Measurements from ENCODE around the gene RNF227.

The RNF227 gene

DNA sequence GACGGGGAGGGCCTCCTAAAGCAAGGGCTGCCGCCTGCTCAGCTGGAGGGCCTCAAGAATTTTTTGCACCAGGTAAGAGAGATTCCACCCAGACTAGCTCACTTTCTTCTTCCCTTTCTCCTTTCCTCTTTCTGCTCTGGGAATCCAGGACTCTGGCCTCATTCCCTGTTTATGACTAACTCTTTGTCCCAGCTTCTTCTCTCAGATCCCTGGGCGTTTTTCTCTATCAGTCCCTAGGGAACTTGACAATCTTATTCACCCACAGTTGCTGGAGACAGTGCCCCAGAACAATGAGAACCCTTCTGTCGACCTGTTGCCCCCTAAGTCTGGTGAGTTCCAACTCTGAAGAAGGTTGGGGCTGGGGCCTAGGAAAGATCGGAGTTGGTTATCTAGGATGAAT is 31.6 kb upstream of the RNF227 start:
- FAIRE-seq, result no peak
- no peak for DNase-seq (ENCODE audit: insufficient read length, low spot score)
- TF ChIP-seq POLR2A (IDR thresholded peaks at IDR 0.05; ENCODE audit: low read depth, low read length) (no peak), POU2F2 (IDR thresholded peaks at IDR 0.05; ENCODE audit: low read depth, low read length) (no peak), SPI1 (IDR thresholded peaks at IDR 0.05; ENCODE audit: low read depth, low read length) (no peak)

DNA sequence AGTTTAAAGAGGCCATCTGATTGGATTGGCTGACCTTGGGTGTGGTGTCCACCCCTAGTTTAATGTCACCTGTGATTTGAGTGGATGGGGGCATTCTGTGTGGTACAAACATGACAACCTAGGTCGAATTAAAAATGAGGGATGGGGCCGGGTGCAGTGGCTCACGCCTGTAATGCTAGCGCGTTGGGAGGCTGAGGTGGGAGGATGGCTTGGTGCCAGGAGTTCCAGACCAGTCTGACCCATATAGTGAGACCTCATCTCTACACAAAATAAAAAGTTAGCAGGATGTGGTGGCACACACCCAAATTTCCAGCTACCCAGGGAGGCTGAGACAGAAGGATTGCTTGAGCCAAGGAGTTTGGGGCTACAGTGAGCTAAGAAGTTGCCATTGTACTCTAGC is 30.4 kb upstream of the RNF227 start:
- no peak for FAIRE-seq
- DNase-seq (ENCODE audit: insufficient read length, low spot score), result no peak
- TF ChIP-seq TAF1 (IDR thresholded peaks at IDR 0.05; ENCODE audit: low read depth, low read length), result no peak
- no peak for TF ChIP-seq PAX5 (IDR thresholded peaks at IDR 0.05; ENCODE audit: insufficient read depth, low read length, severe bottlenecking)
- TF ChIP-seq POLR2A (IDR thresholded peaks at IDR 0.05; ENCODE audit: low read depth, low read length), result no peak
- no peak for TF ChIP-seq POLR2AphosphoS5 (IDR thresholded peaks at IDR 0.05; ENCODE audit: low read depth, low read length)
- no peak for TF ChIP-seq POU2F2 (IDR thresholded peaks at IDR 0.05; ENCODE audit: low read depth, low read length)
- TF ChIP-seq SPI1 (IDR thresholded peaks at IDR 0.05; ENCODE audit: low read depth, low read length), result no peak

DNA sequence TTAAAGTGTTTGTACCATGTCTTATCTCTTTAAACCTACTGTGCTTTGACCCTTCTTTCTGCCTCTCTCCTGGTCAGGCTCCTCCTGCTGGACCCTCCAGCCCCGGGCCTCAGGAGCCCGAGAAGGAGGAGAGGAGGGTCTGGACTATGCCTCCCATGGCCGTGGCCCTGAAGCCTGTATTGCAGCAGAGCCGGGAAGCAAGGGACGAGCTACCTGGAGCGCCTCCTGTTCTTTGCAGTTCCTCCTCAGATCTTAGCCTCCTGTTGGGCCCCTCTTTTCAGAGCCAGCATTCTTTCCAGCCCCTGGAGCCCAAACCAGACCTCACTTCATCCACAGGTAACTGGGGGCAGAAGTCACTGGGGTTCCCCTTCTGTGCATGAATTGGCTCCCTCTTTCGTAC is 29.6 kb upstream of the RNF227 start:
- DNase-seq (ENCODE audit: insufficient read length, low spot score) (no peak), FAIRE-seq (no peak)
- TF ChIP-seq SPI1 (IDR thresholded peaks at IDR 0.05; ENCODE audit: low read depth, low read length) (no peak), POLR2AphosphoS5 (IDR thresholded peaks at IDR 0.05; ENCODE audit: low read depth, low read length) (no peak), POLR2A (IDR thresholded peaks at IDR 0.05; ENCODE audit: low read depth, low read length) (no peak), PAX5 (IDR thresholded peaks at IDR 0.05; ENCODE audit: insufficient read depth, low read length, severe bottlenecking) (no peak), TAF1 (IDR thresholded peaks at IDR 0.05; ENCODE audit: low read depth, low read length) (no peak), POU2F2 (IDR thresholded peaks at IDR 0.05; ENCODE audit: low read depth, low read length) (no peak)

DNA sequence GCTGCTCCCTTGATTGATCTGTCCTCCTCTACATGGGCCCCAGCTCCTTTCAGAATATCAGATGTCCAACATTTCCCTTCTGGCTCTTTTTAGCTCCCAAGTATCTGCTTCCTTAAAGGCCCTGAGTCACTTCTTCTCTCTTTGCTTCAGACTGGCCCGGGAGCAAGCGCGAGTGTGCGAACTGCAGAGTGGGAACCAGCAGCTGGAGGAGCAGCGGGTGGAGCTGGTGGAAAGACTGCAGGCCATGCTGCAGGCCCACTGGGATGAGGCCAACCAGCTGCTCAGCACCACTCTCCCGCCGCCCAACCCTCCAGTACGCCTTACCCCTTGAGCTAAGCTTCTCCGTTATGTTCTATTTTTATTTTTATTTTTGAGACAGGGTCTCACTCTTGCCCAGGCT is 28.2 kb upstream of the RNF227 start:
- FAIRE-seq (no peak), DNase-seq (ENCODE audit: insufficient read length, low spot score) (no peak)
- TF ChIP-seq PAX5 (IDR thresholded peaks at IDR 0.05; ENCODE audit: insufficient read depth, low read length, severe bottlenecking), result no peak
- TF ChIP-seq POU2F2 (IDR thresholded peaks at IDR 0.05; ENCODE audit: low read depth, low read length), result no peak
- no peak for TF ChIP-seq POLR2A (IDR thresholded peaks at IDR 0.05; ENCODE audit: low read depth, low read length)
- TF ChIP-seq SPI1 (IDR thresholded peaks at IDR 0.05; ENCODE audit: low read depth, low read length), result no peak
- no peak for TF ChIP-seq POLR2AphosphoS5 (IDR thresholded peaks at IDR 0.05; ENCODE audit: low read depth, low read length)
- TF ChIP-seq TAF1 (IDR thresholded peaks at IDR 0.05; ENCODE audit: low read depth, low read length), result no peak

DNA sequence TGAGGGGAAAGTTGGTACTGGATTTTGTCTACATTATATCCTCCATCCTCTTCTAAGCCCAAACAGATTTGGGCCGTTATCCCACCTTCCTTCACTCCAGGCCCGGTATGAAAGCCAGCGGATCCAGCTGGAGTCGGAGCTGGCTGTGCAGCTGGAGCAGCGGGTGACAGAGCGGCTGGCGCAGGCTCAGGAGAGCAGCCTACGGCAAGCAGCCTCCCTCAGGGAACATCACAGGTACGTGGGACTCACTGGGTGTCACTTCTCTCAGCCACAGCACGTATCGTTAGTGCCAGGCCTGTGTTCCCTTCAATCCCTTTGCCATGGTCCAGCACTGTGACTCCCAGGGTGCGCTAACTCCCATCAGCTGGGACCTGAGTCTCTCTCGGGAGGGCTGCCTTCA is 27.2 kb upstream of the RNF227 start:
- TF ChIP-seq POLR2AphosphoS5 (IDR thresholded peaks at IDR 0.05; ENCODE audit: low read depth, low read length) (no peak), SPI1 (IDR thresholded peaks at IDR 0.05; ENCODE audit: low read depth, low read length) (no peak), TAF1 (IDR thresholded peaks at IDR 0.05; ENCODE audit: low read depth, low read length) (no peak), POU2F2 (IDR thresholded peaks at IDR 0.05; ENCODE audit: low read depth, low read length) (no peak), POLR2A (IDR thresholded peaks at IDR 0.05; ENCODE audit: low read depth, low read length) (no peak), PAX5 (IDR thresholded peaks at IDR 0.05; ENCODE audit: insufficient read depth, low read length, severe bottlenecking) (no peak)
- no peak for DNase-seq (ENCODE audit: insufficient read length, low spot score)
- FAIRE-seq, result no peak

DNA sequence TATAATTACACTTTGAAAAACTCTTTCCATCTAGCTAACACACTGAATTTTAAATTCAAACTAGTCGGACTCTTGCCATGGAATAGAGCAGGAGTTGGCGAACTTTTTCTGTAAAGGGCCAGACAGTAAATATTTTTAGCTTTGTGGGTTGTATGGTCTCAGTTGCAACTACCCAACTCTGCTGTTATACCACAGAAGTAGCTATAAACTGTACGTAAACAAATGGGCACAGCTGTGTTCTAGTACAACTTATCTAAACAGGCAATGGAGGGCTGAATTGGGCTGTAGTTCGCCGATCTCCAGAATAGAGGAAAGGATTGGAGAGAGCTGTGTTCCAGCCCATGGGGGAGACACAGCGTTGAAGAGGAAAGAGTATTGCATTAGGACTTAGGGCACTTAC is 24.7 kb upstream of the RNF227 start:
- no peak for FAIRE-seq
- DNase-seq (ENCODE audit: insufficient read length, low spot score), result no peak
- TF ChIP-seq POLR2A (IDR thresholded peaks at IDR 0.05; ENCODE audit: low read depth, low read length) (no peak), POU2F2 (IDR thresholded peaks at IDR 0.05; ENCODE audit: low read depth, low read length) (no peak), TAF1 (IDR thresholded peaks at IDR 0.05; ENCODE audit: low read depth, low read length) (no peak), SPI1 (IDR thresholded peaks at IDR 0.05; ENCODE audit: low read depth, low read length) (no peak), POLR2AphosphoS5 (IDR thresholded peaks at IDR 0.05; ENCODE audit: low read depth, low read length) (no peak), PAX5 (IDR thresholded peaks at IDR 0.05; ENCODE audit: insufficient read depth, low read length, severe bottlenecking) (no peak)

DNA sequence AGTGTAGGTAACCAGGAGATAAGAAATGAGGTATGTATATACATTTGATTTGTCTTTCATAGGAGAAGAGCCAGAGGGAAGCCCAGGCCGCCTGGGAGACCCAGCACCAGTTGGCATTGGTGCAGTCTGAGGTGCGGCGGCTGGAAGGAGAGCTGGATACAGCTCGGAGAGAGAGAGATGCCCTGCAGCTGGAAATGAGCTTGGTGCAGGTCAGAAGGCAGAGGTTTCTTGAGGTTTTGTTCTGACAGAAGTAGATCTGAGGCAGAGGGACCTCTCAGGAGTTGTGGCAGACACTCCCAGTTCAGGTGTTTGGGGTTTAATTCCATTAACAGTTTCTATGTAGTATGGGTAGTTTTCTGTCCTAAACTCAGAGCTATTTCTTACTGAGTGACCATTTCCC is 23.9 kb upstream of the RNF227 start:
- FAIRE-seq, result no peak
- TF ChIP-seq POLR2A (IDR thresholded peaks at IDR 0.05; ENCODE audit: low read depth, low read length), result no peak
- TF ChIP-seq TAF1 (IDR thresholded peaks at IDR 0.05; ENCODE audit: low read depth, low read length), result no peak
- TF ChIP-seq POU2F2 (IDR thresholded peaks at IDR 0.05; ENCODE audit: low read depth, low read length), result no peak
- TF ChIP-seq PAX5 (IDR thresholded peaks at IDR 0.05; ENCODE audit: insufficient read depth, low read length, severe bottlenecking), result no peak
- no peak for TF ChIP-seq SPI1 (IDR thresholded peaks at IDR 0.05; ENCODE audit: low read depth, low read length)
- no peak for TF ChIP-seq POLR2AphosphoS5 (IDR thresholded peaks at IDR 0.05; ENCODE audit: low read depth, low read length)
- DNase-seq (ENCODE audit: insufficient read length, low spot score), result no peak

DNA sequence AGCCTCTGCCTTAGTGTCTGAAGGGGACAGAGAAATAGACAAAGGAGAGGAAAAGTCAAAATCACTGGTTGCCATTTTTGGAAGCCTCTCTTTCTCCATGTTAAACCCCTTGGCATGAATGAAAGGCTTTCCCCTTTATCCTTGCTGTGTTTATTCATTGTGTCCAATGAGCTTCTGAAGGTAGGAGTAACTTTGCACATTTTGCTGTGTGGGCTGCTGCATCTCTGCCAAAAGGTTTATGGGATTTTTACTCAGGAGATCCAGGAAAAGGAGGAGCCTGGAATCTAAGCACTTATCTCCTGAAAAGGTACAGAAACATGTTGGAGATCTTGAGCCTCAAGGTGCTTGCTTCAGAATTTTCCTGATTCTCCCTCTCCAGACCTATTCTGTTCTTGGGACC is 19.8 kb upstream of the RNF227 start:
- FAIRE-seq (no peak), DNase-seq (ENCODE audit: insufficient read length, low spot score) (no peak)
- TF ChIP-seq POLR2AphosphoS5 (IDR thresholded peaks at IDR 0.05; ENCODE audit: low read depth, low read length) (no peak), TAF1 (IDR thresholded peaks at IDR 0.05; ENCODE audit: low read depth, low read length) (no peak), SPI1 (IDR thresholded peaks at IDR 0.05; ENCODE audit: low read depth, low read length) (no peak), PAX5 (IDR thresholded peaks at IDR 0.05; ENCODE audit: insufficient read depth, low read length, severe bottlenecking) (no peak)

DNA sequence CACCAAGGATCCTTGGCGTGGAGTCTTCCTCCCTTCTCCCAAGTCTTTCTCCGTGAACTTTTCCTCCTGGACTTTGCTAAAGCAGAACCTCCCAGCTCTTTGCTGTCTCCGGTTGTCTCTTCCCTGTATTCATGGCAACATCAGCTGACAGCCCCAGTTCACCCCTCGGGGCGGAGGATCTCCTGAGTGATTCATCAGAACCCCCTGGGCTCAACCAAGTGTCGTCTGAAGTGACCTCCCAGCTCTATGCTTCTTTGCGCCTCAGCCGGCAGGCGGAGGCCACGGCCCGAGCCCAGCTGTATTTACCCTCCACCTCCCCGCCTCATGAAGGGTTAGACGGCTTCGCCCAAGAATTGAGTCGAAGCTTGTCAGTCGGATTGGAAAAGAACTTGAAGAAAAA is 16.9 kb upstream of the RNF227 start:
- FAIRE-seq (peak; percentile 57), DNase-seq (ENCODE audit: insufficient read length, low spot score) (no peak)
- TF ChIP-seq POU2F2 (IDR thresholded peaks at IDR 0.05; ENCODE audit: low read depth, low read length), result no peak
- no peak for TF ChIP-seq POLR2AphosphoS5 (IDR thresholded peaks at IDR 0.05; ENCODE audit: low read depth, low read length)
- TF ChIP-seq POLR2A (IDR thresholded peaks at IDR 0.05; ENCODE audit: low read depth, low read length), result no peak
- TF ChIP-seq TAF1 (IDR thresholded peaks at IDR 0.05; ENCODE audit: low read depth, low read length), result no peak
- no peak for TF ChIP-seq SPI1 (IDR thresholded peaks at IDR 0.05; ENCODE audit: low read depth, low read length)
- no peak for TF ChIP-seq PAX5 (IDR thresholded peaks at IDR 0.05; ENCODE audit: insufficient read depth, low read length, severe bottlenecking)

DNA sequence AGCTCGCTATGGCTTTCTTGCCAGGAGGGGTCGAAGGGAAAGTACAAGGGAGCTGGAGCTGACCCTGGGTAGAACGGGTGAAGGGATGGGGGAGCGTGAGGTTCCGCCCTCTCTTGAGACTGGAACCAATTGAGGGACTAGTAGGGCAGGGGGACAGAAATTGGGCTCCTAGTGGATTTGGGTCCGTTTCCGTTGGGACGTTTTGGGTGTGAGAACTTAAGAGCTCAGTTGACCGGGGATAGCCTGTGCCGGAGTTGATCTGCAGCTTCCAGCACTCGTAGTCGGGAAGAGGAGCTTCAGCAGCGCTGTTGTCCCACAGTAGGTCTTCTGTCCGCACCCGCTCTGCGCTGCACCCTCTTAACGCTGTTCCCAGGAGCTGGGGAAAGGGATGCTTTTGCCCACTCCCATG is 16.4 kb upstream of the RNF227 start:
- no peak for DNase-seq (ENCODE audit: insufficient read length, low spot score)
- TF ChIP-seq POLR2AphosphoS5 (IDR thresholded peaks at IDR 0.05; ENCODE audit: low read depth, low read length) (no peak), TAF1 (IDR thresholded peaks at IDR 0.05; ENCODE audit: low read depth, low read length) (no peak), POLR2A (IDR thresholded peaks at IDR 0.05; ENCODE audit: low read depth, low read length) (no peak), POU2F2 (IDR thresholded peaks at IDR 0.05; ENCODE audit: low read depth, low read length) (no peak), PAX5 (IDR thresholded peaks at IDR 0.05; ENCODE audit: insufficient read depth, low read length, severe bottlenecking) (no peak), SPI1 (IDR thresholded peaks at IDR 0.05; ENCODE audit: low read depth, low read length) (0 out of 2 replicates have a peak, but pooled peaks have one; percentile 1)
- peak; percentile 55 for FAIRE-seq

All from GM12891 (cell line).